ENCODE results near the gene MAST4.
A peak's percentile ranks its signal among the peaks of the same experiment; 100 is the strongest.

MAST4 gene

GRCh38 chr5:66872736-66873331, 276.6 kb downstream of the MAST4 start:
- no peaks in the 10 kb centered on the region for H3K4me1 ChIP-seq (ENCODE audit: control extremely low read depth in 1 of 4, control insufficient read depth in 4 of 4, insufficient read depth in 4 of 4, low read length in 3 of 4)
- 100% methylated on average over 3 of the region's 6 CpGs for WGBS (ENCODE audit: insufficient coverage)
- H3K27ac ChIP-seq (ENCODE audit: insufficient read depth in 1 of 2, low read depth in 1 of 2, low read length in 2 of 2, poor library complexity in 1 of 2, severe bottlenecking in 2 of 2), result no peak overlapping the region
- no peaks in the 10 kb centered on the region for H3K36me3 ChIP-seq (ENCODE audit: control insufficient read depth in 4 of 4, insufficient read depth in 4 of 4, low read length in 3 of 4)
- H3K9me3 ChIP-seq (ENCODE audit: control extremely low read depth in 1 of 5, control insufficient read depth in 4 of 5, insufficient read depth in 2 of 5, low read depth in 1 of 5, low read length in 4 of 5), result no peaks in the 10 kb centered on the region
- CTCF ChIA-PET, result interaction anchor here (0.8 to 1.6 kb wide), 4 partner anchors 8 to 58 kb away, joined by 3 to 4 read pairs (median 4); no protein-coding TSS in a partner anchor
- no peak for DNase-seq
- H3K4me3 ChIP-seq (ENCODE audit: control insufficient read depth in 1 of 7, extremely low read depth in 1 of 7, insufficient read depth in 4 of 7, low read depth in 2 of 7, low read length in 6 of 7), result no peak overlapping the region
- H3K27me3 ChIP-seq (replicated peaks in 2 of 5; ENCODE audit: control insufficient read depth in 4 of 5, insufficient read depth in 5 of 5, low read length in 4 of 5), result no peaks in the 10 kb centered on the region
- POLR2A ChIA-PET, result no interaction called here

GRCh38 chr5:66874004-66874403, 277.8 kb downstream of the MAST4 start:
- 100% methylated on average over 3 of the region's 3 CpGs for WGBS (ENCODE audit: insufficient coverage)
- DNase-seq, result no peak
- Histone ChIP-seq H3K36me3 (ENCODE audit: control insufficient read depth in 4 of 4, insufficient read depth in 4 of 4, low read length in 3 of 4) (no peaks in the 10 kb centered on the region), H3K4me1 (ENCODE audit: control extremely low read depth in 1 of 4, control insufficient read depth in 4 of 4, insufficient read depth in 4 of 4, low read length in 3 of 4) (no peaks in the 10 kb centered on the region), H3K27ac (ENCODE audit: insufficient read depth in 1 of 2, low read depth in 1 of 2, low read length in 2 of 2, poor library complexity in 1 of 2, severe bottlenecking in 2 of 2) (no peak overlapping the region), H3K9me3 (ENCODE audit: control extremely low read depth in 1 of 5, control insufficient read depth in 4 of 5, insufficient read depth in 2 of 5, low read depth in 1 of 5, low read length in 4 of 5) (no peaks in the 10 kb centered on the region), H3K4me3 (ENCODE audit: control insufficient read depth in 1 of 7, extremely low read depth in 1 of 7, insufficient read depth in 4 of 7, low read depth in 2 of 7, low read length in 6 of 7) (no peak overlapping the region), H3K27me3 (replicated peaks in 2 of 5; ENCODE audit: control insufficient read depth in 4 of 5, insufficient read depth in 5 of 5, low read length in 4 of 5) (no peaks in the 10 kb centered on the region)
- CTCF ChIA-PET, result interaction anchor here (0.8 to 1.2 kb wide), 4 partner anchors 9 to 57 kb away, joined by 3 to 4 read pairs (median 3); no protein-coding TSS in a partner anchor
- POLR2A ChIA-PET, result no interaction called here

GRCh38 chr5:66875315-66875714, 279.1 kb downstream of the MAST4 start:
- H3K27ac ChIP-seq (ENCODE audit: insufficient read depth in 1 of 2, low read depth in 1 of 2, low read length in 2 of 2, poor library complexity in 1 of 2, severe bottlenecking in 2 of 2), result no peak overlapping the region
- POLR2A ChIA-PET, result interaction anchor here (0.8 kb wide), 1 partner anchor 15 kb away, joined by 3 read pairs; no protein-coding TSS in a partner anchor
- CTCF ChIA-PET, result no interaction called here

GRCh38 chr5:66876266-66876807, 280.1 kb downstream of the MAST4 start:
- Histone ChIP-seq H3K4me3 (ENCODE audit: control insufficient read depth in 1 of 7, extremely low read depth in 1 of 7, insufficient read depth in 4 of 7, low read depth in 2 of 7, low read length in 6 of 7) (no peak overlapping the region), H3K27me3 (replicated peaks in 2 of 5; ENCODE audit: control insufficient read depth in 4 of 5, insufficient read depth in 5 of 5, low read length in 4 of 5) (no peaks in the 10 kb centered on the region), H3K9me3 (ENCODE audit: control extremely low read depth in 1 of 5, control insufficient read depth in 4 of 5, insufficient read depth in 2 of 5, low read depth in 1 of 5, low read length in 4 of 5) (no peaks in the 10 kb centered on the region), H3K36me3 (ENCODE audit: control insufficient read depth in 4 of 4, insufficient read depth in 4 of 4, low read length in 3 of 4) (no peaks in the 10 kb centered on the region), H3K27ac (ENCODE audit: insufficient read depth in 1 of 2, low read depth in 1 of 2, low read length in 2 of 2, poor library complexity in 1 of 2, severe bottlenecking in 2 of 2) (no peak overlapping the region), H3K4me1 (ENCODE audit: control extremely low read depth in 1 of 4, control insufficient read depth in 4 of 4, insufficient read depth in 4 of 4, low read length in 3 of 4) (no peaks in the 10 kb centered on the region)
- DNase-seq, result no peak
- 98% methylated on average over 6 of the region's 6 CpGs for WGBS (ENCODE audit: insufficient coverage)
- ChIA-PET CTCF (interaction anchor here (1.0 to 1.1 kb wide), 2 partner anchors 9 to 11 kb away, joined by 3 to 5 read pairs; no protein-coding TSS in a partner anchor), POLR2A (no interaction called here)

More at GRCh38 chr5:66875315-66875714, 279.1 kb downstream of the MAST4 start:
- H3K4me1 ChIP-seq (ENCODE audit: control extremely low read depth in 1 of 4, control insufficient read depth in 4 of 4, insufficient read depth in 4 of 4, low read length in 3 of 4), result no peaks in the 10 kb centered on the region
- no peaks in the 10 kb centered on the region for H3K36me3 ChIP-seq (ENCODE audit: control insufficient read depth in 4 of 4, insufficient read depth in 4 of 4, low read length in 3 of 4)
- H3K27me3 ChIP-seq (replicated peaks in 2 of 5; ENCODE audit: control insufficient read depth in 4 of 5, insufficient read depth in 5 of 5, low read length in 4 of 5), result no peaks in the 10 kb centered on the region
- DNase-seq, result peak in 2 of 3 donors; percentile 66 to 73
- H3K9me3 ChIP-seq (ENCODE audit: control extremely low read depth in 1 of 5, control insufficient read depth in 4 of 5, insufficient read depth in 2 of 5, low read depth in 1 of 5, low read length in 4 of 5), result no peaks in the 10 kb centered on the region
- no peak overlapping the region for H3K4me3 ChIP-seq (ENCODE audit: control insufficient read depth in 1 of 7, extremely low read depth in 1 of 7, insufficient read depth in 4 of 7, low read depth in 2 of 7, low read length in 6 of 7)

- H3K27ac ChIP-seq (ENCODE audit: insufficient read depth in 1 of 2, low read depth in 1 of 2, low read length in 2 of 2, poor library complexity in 1 of 2, severe bottlenecking in 2 of 2), result no peak overlapping the region
- H3K9me3 ChIP-seq (ENCODE audit: control extremely low read depth in 1 of 5, control insufficient read depth in 4 of 5, insufficient read depth in 2 of 5, low read depth in 1 of 5, low read length in 4 of 5), result no peaks in the 10 kb centered on the region
- CTCF ChIA-PET, result interaction anchor here (1.0 to 1.6 kb wide), 2 partner anchors 10 to 12 kb away, joined by 3 to 5 read pairs; no protein-coding TSS in a partner anchor
- WGBS (ENCODE audit: insufficient coverage), result 100% methylated on average over 1 of the region's 3 CpGs
- no peaks in the 10 kb centered on the region for H3K36me3 ChIP-seq (ENCODE audit: control insufficient read depth in 4 of 4, insufficient read depth in 4 of 4, low read length in 3 of 4)
- no peak overlapping the region for H3K4me3 ChIP-seq (ENCODE audit: control insufficient read depth in 1 of 7, extremely low read depth in 1 of 7, insufficient read depth in 4 of 7, low read depth in 2 of 7, low read length in 6 of 7)
- POLR2A ChIA-PET, result no interaction called here
- no peaks in the 10 kb centered on the region for H3K27me3 ChIP-seq (replicated peaks in 2 of 5; ENCODE audit: control insufficient read depth in 4 of 5, insufficient read depth in 5 of 5, low read length in 4 of 5)
- no peak for DNase-seq
- no peaks in the 10 kb centered on the region for H3K4me1 ChIP-seq (ENCODE audit: control extremely low read depth in 1 of 4, control insufficient read depth in 4 of 4, insufficient read depth in 4 of 4, low read length in 3 of 4)
Observed at GRCh38 chr5:66877843-66878242, 281.6 kb downstream of the MAST4 start.

GRCh38 chr5:66880401-66880800, 284.2 kb downstream of the MAST4 start:
- H3K27ac ChIP-seq (ENCODE audit: insufficient read depth in 1 of 2, low read depth in 1 of 2, low read length in 2 of 2, poor library complexity in 1 of 2, severe bottlenecking in 2 of 2), result no peak overlapping the region
- no CpG with 5 or more reads among the region's 3 CpGs for WGBS (ENCODE audit: insufficient coverage)
- no peaks in the 10 kb centered on the region for H3K4me1 ChIP-seq (ENCODE audit: control extremely low read depth in 1 of 4, control insufficient read depth in 4 of 4, insufficient read depth in 4 of 4, low read length in 3 of 4)
- POLR2A ChIA-PET, result no interaction called here
- H3K9me3 ChIP-seq (ENCODE audit: control extremely low read depth in 1 of 5, control insufficient read depth in 4 of 5, insufficient read depth in 2 of 5, low read depth in 1 of 5, low read length in 4 of 5), result no peaks in the 10 kb centered on the region
- H3K36me3 ChIP-seq (ENCODE audit: control insufficient read depth in 4 of 4, insufficient read depth in 4 of 4, low read length in 3 of 4), result no peaks in the 10 kb centered on the region
- CTCF ChIA-PET, result no interaction called here
- DNase-seq, result no peak
- no peak overlapping the region for H3K4me3 ChIP-seq (ENCODE audit: control insufficient read depth in 1 of 7, extremely low read depth in 1 of 7, insufficient read depth in 4 of 7, low read depth in 2 of 7, low read length in 6 of 7)
- no peaks in the 10 kb centered on the region for H3K27me3 ChIP-seq (replicated peaks in 2 of 5; ENCODE audit: control insufficient read depth in 4 of 5, insufficient read depth in 5 of 5, low read length in 4 of 5)

GRCh38 chr5:66881480-66882161, 285.4 kb downstream of the MAST4 start:
- H3K27me3 ChIP-seq (replicated peaks in 2 of 5; ENCODE audit: control insufficient read depth in 4 of 5, insufficient read depth in 5 of 5, low read length in 4 of 5), result no peaks in the 10 kb centered on the region
- 100% methylated on average over 2 of the region's 2 CpGs for WGBS (ENCODE audit: insufficient coverage)
- CTCF ChIA-PET, result no interaction called here
- DNase-seq, result no peak
- H3K4me1 ChIP-seq (ENCODE audit: control extremely low read depth in 1 of 4, control insufficient read depth in 4 of 4, insufficient read depth in 4 of 4, low read length in 3 of 4), result no peaks in the 10 kb centered on the region
- H3K36me3 ChIP-seq (ENCODE audit: control insufficient read depth in 4 of 4, insufficient read depth in 4 of 4, low read length in 3 of 4), result no peaks in the 10 kb centered on the region
- H3K9me3 ChIP-seq (ENCODE audit: control extremely low read depth in 1 of 5, control insufficient read depth in 4 of 5, insufficient read depth in 2 of 5, low read depth in 1 of 5, low read length in 4 of 5), result no peaks in the 10 kb centered on the region
- H3K27ac ChIP-seq (ENCODE audit: insufficient read depth in 1 of 2, low read depth in 1 of 2, low read length in 2 of 2, poor library complexity in 1 of 2, severe bottlenecking in 2 of 2), result no peak overlapping the region
- no peak overlapping the region for H3K4me3 ChIP-seq (ENCODE audit: control insufficient read depth in 1 of 7, extremely low read depth in 1 of 7, insufficient read depth in 4 of 7, low read depth in 2 of 7, low read length in 6 of 7)
- POLR2A ChIA-PET, result no interaction called here
